Measurements from ENCODE around the gene MAFG. TPM values are rescaled to one million over a fixed set of nuclear protein-coding genes. Genes with fewer than 3 reads are reported as not detected.

The MAFG gene
- total RNA-seq, 1 experiment from 2014 or later: 29.1 TPM

GRCh38 chr17:81956607-81957589 is 29.4 kb upstream of the MAFG start:
- H3K9me3 Mint-ChIP-seq (ENCODE audit: unreplicated experiment): no peaks in the 10 kb centered on the region
- H3K4me3 Mint-ChIP-seq (ENCODE audit: unreplicated experiment): no peak overlapping the region
- H3K27ac Mint-ChIP-seq (ENCODE audit: unreplicated experiment): no peak overlapping the region
- no peak for TF ChIP-seq CTCF (IDR thresholded peaks at IDR 0.05; ENCODE audit: insufficient read depth in 1 of 2, low read depth in 1 of 2, low read length in 1 of 2, severe bottlenecking in 1 of 2, unreplicated experiment in 1 of 2)
- intact Hi-C loops (cut with micrococcal nuclease; ENCODE audit: unreplicated experiment): no loop called here
- no peaks in the 10 kb centered on the region for H3K27me3 Mint-ChIP-seq (ENCODE audit: insufficient read depth, unreplicated experiment)
- DNase-seq: no peak
- H3K27me3 ChIP-seq (replicated peaks; ENCODE audit: control insufficient read depth, insufficient read depth, low read length): 0 out of 2 replicates have a peak, but pooled peaks cover 1% of the 10 kb centered on the region
- CTCF ChIA-PET: interaction anchor here (0.7 kb wide), 1 partner anchor 40 kb away, joined by 3 read pairs; no protein-coding TSS in a partner anchor
- H3K4me3 ChIP-seq (ENCODE audit: low read depth, low read length): no peak overlapping the region
- BruUV-seq (replicated peaks): no TSS peak
- H3K36me3 Mint-ChIP-seq (ENCODE audit: insufficient read depth, unreplicated experiment): peaks cover 15% of the 10 kb centered on the region
- POLR2A ChIA-PET: no interaction called here
- H3K36me3 ChIP-seq (ENCODE audit: control insufficient read depth, insufficient read depth, low read length): no peaks in the 10 kb centered on the region
- H3K9me3 ChIP-seq: no peaks in the 10 kb centered on the region
- peaks cover 37% of the 10 kb centered on the region for H3K4me1 ChIP-seq
- peaks cover 6% of the 10 kb centered on the region for H3K4me1 Mint-ChIP-seq (ENCODE audit: low read depth, unreplicated experiment)

GRCh38 chr17:81955756-81956544 is 28.4 kb upstream of the MAFG start:
- H3K4me3 Mint-ChIP-seq (ENCODE audit: unreplicated experiment): no peak overlapping the region
- TF ChIP-seq CTCF (IDR thresholded peaks at IDR 0.05; ENCODE audit: insufficient read depth in 1 of 2, low read depth in 1 of 2, low read length in 1 of 2, severe bottlenecking in 1 of 2, unreplicated experiment in 1 of 2): no peak
- Histone ChIP-seq H3K27me3 (replicated peaks; ENCODE audit: control insufficient read depth, insufficient read depth, low read length) (0 out of 2 replicates have a peak, but pooled peaks cover 1% of the 10 kb centered on the region), H3K36me3 (ENCODE audit: control insufficient read depth, insufficient read depth, low read length) (no peaks in the 10 kb centered on the region), H3K4me1 (peaks cover 37% of the 10 kb centered on the region), H3K4me3 (ENCODE audit: low read depth, low read length) (no peak overlapping the region), H3K9me3 (no peaks in the 10 kb centered on the region)
- H3K9me3 Mint-ChIP-seq (ENCODE audit: unreplicated experiment): no peaks in the 10 kb centered on the region
- no peak for DNase-seq
- peaks cover 15% of the 10 kb centered on the region for H3K36me3 Mint-ChIP-seq (ENCODE audit: insufficient read depth, unreplicated experiment)
- H3K27ac Mint-ChIP-seq (ENCODE audit: unreplicated experiment): no peak overlapping the region
- ChIA-PET POLR2A (no interaction called here), CTCF (interaction anchor here (0.6 to 1.8 kb wide), 3 partner anchors 12 to 67 kb away, joined by 5 read pairs; partner anchors contain the start of genes CENPX and LRRC45)
- intact Hi-C loops (cut with micrococcal nuclease; ENCODE audit: unreplicated experiment): no loop called here
- BruUV-seq (replicated peaks): no TSS peak
- peaks cover 6% of the 10 kb centered on the region for H3K4me1 Mint-ChIP-seq (ENCODE audit: low read depth, unreplicated experiment)
- no peaks in the 10 kb centered on the region for H3K27me3 Mint-ChIP-seq (ENCODE audit: insufficient read depth, unreplicated experiment)

GRCh38 chr17:81955058-81955681 is 27.6 kb upstream of the MAFG start:
- no peak for DNase-seq
- Mint-ChIP-seq H3K27me3 (ENCODE audit: insufficient read depth, unreplicated experiment) (no peaks in the 10 kb centered on the region), H3K27ac (ENCODE audit: unreplicated experiment) (no peak overlapping the region), H3K4me3 (ENCODE audit: unreplicated experiment) (no peak overlapping the region), H3K4me1 (ENCODE audit: low read depth, unreplicated experiment) (peaks cover 6% of the 10 kb centered on the region), H3K36me3 (ENCODE audit: insufficient read depth, unreplicated experiment) (peaks cover 15% of the 10 kb centered on the region), H3K9me3 (ENCODE audit: unreplicated experiment) (no peaks in the 10 kb centered on the region)
- Histone ChIP-seq H3K9me3 (no peaks in the 10 kb centered on the region), H3K4me1 (peaks cover 32% of the 10 kb centered on the region), H3K36me3 (ENCODE audit: control insufficient read depth, insufficient read depth, low read length) (no peaks in the 10 kb centered on the region), H3K4me3 (ENCODE audit: low read depth, low read length) (no peak overlapping the region), H3K27me3 (replicated peaks; ENCODE audit: control insufficient read depth, insufficient read depth, low read length) (no peaks in the 10 kb centered on the region)
- no peak for TF ChIP-seq CTCF (IDR thresholded peaks at IDR 0.05; ENCODE audit: insufficient read depth in 1 of 2, low read depth in 1 of 2, low read length in 1 of 2, severe bottlenecking in 1 of 2, unreplicated experiment in 1 of 2)
- BruUV-seq (replicated peaks): no TSS peak
- POLR2A ChIA-PET: no interaction called here
- intact Hi-C loops (cut with micrococcal nuclease; ENCODE audit: unreplicated experiment): no loop called here
- CTCF ChIA-PET: interaction anchor here (0.6 to 1.8 kb wide), 3 partner anchors 12 to 67 kb away, joined by 5 read pairs; partner anchors contain the start of genes CENPX and LRRC45
